NT2/D1 (cell line): ENCODE results near the gene CELSR1.

Experiments
- SUZ12 ChIP-seq: IDR thresholded peaks from 2 replicates; pipeline ENCODE4 v1.6.1; 2011; ENCODE audit not compliant: insufficient read length, insufficient read depth; ENCODE audit errors: extremely low read depth
- YY1 ChIP-seq: IDR thresholded peaks from 2 replicates; pipeline ENCODE4 v1.6.1; 2011; ENCODE audit not compliant: insufficient read length, insufficient read depth

DNA sequence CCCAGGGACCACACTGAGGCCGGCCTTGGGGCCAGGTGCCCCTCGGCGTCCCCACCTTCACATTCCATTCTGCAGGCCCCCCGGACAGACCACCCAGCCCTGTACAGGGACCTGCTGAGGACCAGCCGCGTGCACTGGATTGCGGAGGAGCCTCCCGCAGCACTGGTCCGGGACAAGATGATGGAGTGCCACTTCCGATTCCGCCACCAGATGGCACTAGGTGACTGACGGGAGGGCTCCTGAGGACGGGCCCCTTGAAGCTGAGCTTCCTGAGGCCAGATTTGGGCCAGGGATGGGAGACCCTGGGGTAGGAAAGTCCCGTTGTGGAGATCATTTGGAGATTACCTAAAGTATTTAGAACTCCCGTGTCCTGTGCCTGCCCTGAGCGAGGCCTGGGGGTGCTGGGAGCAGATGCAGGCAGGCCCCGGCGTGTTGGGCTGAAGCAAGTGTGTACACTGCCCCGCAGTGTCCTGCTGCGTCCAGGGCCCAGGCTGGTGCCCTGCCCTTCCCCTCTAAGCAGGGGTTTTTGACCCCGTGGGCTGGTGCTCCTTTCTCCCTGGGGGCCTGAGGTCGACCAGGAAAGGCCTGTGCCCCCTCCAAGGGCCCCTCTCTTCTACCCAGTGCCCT is 181.9 kb downstream of the CELSR1 start:
- TF ChIP-seq SUZ12 (no peak), YY1 (no peak)
